ENCODE results near the gene MYO5B.

DNA sequence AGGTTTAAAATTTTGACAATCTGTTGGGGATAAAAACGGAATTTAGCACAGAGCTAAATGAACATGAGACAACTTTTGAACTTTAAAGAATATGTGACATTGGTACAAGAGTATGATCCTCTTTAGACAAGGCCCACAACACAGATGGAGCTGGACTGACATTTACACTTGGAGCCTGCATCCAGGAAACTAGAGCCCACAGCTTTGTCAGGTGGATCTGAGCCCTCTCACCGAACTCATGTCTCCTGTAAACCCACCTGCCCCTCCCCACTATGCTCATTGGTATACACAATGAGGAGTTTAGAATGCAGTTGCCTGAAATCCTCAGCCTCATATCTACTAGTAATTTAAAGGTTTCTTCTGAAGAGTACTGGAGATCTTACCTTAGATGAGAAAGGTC is 359.5 kb downstream of the MYO5B start:
- TF ChIP-seq EZH2 (IDR thresholded peaks at IDR 0.05; ENCODE audit: low read length) = no peak
- TF ChIP-seq, protein P1, sequence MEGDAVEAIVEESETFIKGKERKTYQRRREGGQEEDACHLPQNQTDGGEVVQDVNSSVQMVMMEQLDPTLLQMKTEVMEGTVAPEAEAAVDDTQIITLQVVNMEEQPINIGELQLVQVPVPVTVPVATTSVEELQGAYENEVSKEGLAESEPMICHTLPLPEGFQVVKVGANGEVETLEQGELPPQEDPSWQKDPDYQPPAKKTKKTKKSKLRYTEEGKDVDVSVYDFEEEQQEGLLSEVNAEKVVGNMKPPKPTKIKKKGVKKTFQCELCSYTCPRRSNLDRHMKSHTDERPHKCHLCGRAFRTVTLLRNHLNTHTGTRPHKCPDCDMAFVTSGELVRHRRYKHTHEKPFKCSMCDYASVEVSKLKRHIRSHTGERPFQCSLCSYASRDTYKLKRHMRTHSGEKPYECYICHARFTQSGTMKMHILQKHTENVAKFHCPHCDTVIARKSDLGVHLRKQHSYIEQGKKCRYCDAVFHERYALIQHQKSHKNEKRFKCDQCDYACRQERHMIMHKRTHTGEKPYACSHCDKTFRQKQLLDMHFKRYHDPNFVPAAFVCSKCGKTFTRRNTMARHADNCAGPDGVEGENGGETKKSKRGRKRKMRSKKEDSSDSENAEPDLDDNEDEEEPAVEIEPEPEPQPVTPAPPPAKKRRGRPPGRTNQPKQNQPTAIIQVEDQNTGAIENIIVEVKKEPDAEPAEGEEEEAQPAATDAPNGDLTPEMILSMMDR (optimal IDR thresholded peaks at IDR 0.05 in 1 of 3, IDR thresholded peaks at IDR 0.05 in 1 of 3, conservative IDR thresholded peaks at IDR 0.05 in 1 of 3; ENCODE audit: extremely low read depth in 1 of 3, insufficient read depth in 2 of 3, low read length in 3 of 3) = no peak

Data from keratinocyte (primary cell).